Astrocyte (in vitro differentiated cells and primary cell): Measurements from ENCODE around the gene GTF2F2. TPM values are rescaled to one million over a fixed set of nuclear protein-coding genes. Genes with fewer than 3 reads are reported as not detected.

Experiments
- DNase-seq: peaks from one replicate; pipeline ENCODE4 v3.0.0-alpha.2; 2010; ENCODE audit warnings: low read depth
- FAIRE-seq: peaks from 2 replicates; lab custom pipeline; 2011; peaks lifted over from hg19 to GRCh38; lab: Jason Lieb, UNC
- H2AFZ ChIP-seq: 2 replicates; pipeline ENCODE4 v1.6.0; 2012; ENCODE audit warnings: low read depth, low read length, inconsistent platforms
- H3K27ac ChIP-seq: 2 replicates; pipeline ENCODE4 v1.5.1; 2011; ENCODE audit warnings: low read depth, low read length, inconsistent platforms
- H3K27me3 ChIP-seq: 2 replicates; pipeline ENCODE4 v1.6.0; 2011; ENCODE audit warnings: low read length, inconsistent platforms; ENCODE audit not compliant: insufficient read depth
- H3K36me3 ChIP-seq: 2 replicates; pipeline ENCODE4 v1.5.1; 2011; ENCODE audit warnings: low read length, inconsistent platforms; ENCODE audit not compliant: insufficient read depth
- H3K4me1 ChIP-seq: 2 replicates; pipeline ENCODE4 v1.5.1; 2011; ENCODE audit warnings: low read length, inconsistent platforms; ENCODE audit not compliant: insufficient read depth
- H3K4me2 ChIP-seq: 2 replicates; pipeline ENCODE4 v1.6.0; 2012; ENCODE audit warnings: low read length, inconsistent platforms
- H3K4me3 ChIP-seq: 2 replicates; pipeline ENCODE4 v1.5.1; 2011; ENCODE audit warnings: low read depth, mild to moderate bottlenecking, low read length, inconsistent platforms; ENCODE audit not compliant: insufficient read depth
- H3K79me2 ChIP-seq: 2 replicates; pipeline ENCODE4 v1.6.0; 2012; ENCODE audit warnings: mild to moderate bottlenecking, low read length, inconsistent platforms; ENCODE audit not compliant: insufficient read depth
- H3K9ac ChIP-seq: 2 replicates; pipeline ENCODE4 v1.6.0; 2012; ENCODE audit warnings: mild to moderate bottlenecking, low read length, inconsistent platforms
- H3K9me3 ChIP-seq: 2 replicates; pipeline ENCODE4 v1.5.1; 2012; ENCODE audit warnings: low read depth, mild to moderate bottlenecking, low read length, inconsistent platforms; ENCODE audit not compliant: insufficient read depth
- H4K20me1 ChIP-seq: 2 replicates; pipeline ENCODE4 v1.6.0; 2012; ENCODE audit warnings: low read length, inconsistent platforms; ENCODE audit not compliant: insufficient read depth
- H3K27ac Mint-ChIP-seq: one replicate; pipeline ENCODE4 v1.8.0; 2021; ENCODE audit warnings: mild to moderate bottlenecking, mixed read lengths; ENCODE audit not compliant: unreplicated experiment
- H3K27me3 Mint-ChIP-seq: one replicate; pipeline ENCODE4 v1.8.0; 2021; ENCODE audit warnings: low read depth, mixed read lengths; ENCODE audit not compliant: unreplicated experiment
- H3K36me3 Mint-ChIP-seq: one replicate; pipeline ENCODE4 v1.8.0; 2021; ENCODE audit warnings: low read depth, mixed read lengths; ENCODE audit not compliant: unreplicated experiment
- H3K4me1 Mint-ChIP-seq: one replicate; pipeline ENCODE4 v1.8.0; 2021; ENCODE audit warnings: low read depth, mixed read lengths; ENCODE audit not compliant: unreplicated experiment
- H3K4me3 Mint-ChIP-seq: one replicate; pipeline ENCODE4 v1.8.0; 2021; ENCODE audit warnings: mild to moderate bottlenecking, moderate library complexity, mixed read lengths; ENCODE audit not compliant: unreplicated experiment
- H3K9me3 Mint-ChIP-seq: one replicate; pipeline ENCODE4 v1.8.0; 2021; ENCODE audit warnings: mild to moderate bottlenecking, mixed read lengths; ENCODE audit not compliant: unreplicated experiment
- EZH2 ChIP-seq: IDR thresholded peaks from 2 replicates; pipeline ENCODE4 v1.6.1; 2012; ENCODE audit warnings: mild to moderate bottlenecking, low read length, inconsistent platforms; ENCODE audit not compliant: insufficient read depth
- total RNA-seq: library from RNA; stranded (reverse); gene quantifications from 2 replicates; pipeline ENCODE4 v1.2.1, GENCODE V29; 2021
- TF ChIP-seq, protein P1 (sequence below): IDR thresholded peaks from 2 replicates; pipeline ENCODE4 v1.5.1; 2011; ENCODE audit warnings: low read depth, mild to moderate bottlenecking, inconsistent platforms, low read length, moderate library complexity; ENCODE audit not compliant: insufficient read depth

Gene GTF2F2
- total RNA-seq, 1 donor from 2014 or later = 27.8 TPM

DNA sequence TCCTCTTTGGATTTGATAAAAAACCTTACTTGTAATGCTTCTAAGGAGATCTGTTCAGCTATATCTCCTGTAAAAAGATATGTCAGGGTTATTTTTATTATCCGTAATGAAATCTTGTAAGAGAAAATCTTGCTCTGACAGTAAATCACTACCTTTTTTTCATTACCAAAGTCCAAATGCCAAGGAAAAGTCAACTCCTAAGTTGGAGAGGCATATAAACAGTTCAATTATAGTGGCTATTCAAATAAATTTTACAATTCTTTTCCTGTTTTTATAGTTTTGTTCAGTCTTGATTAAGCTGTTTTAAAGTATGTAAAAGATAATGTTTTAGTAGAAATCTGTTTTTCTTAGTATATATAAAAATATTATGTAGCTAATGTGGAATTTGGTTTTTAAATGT, 71.6 kb downstream of the GTF2F2 start:
- no peaks in the 10 kb centered on the region for H4K20me1 ChIP-seq
- Mint-ChIP-seq H3K27ac (no peak overlapping the region), H3K4me3 (no peak overlapping the region), H3K27me3 (no peaks in the 10 kb centered on the region), H3K9me3 (no peaks in the 10 kb centered on the region), H3K36me3 (peaks cover 7% of the 10 kb centered on the region), H3K4me1 (peaks cover 33% of the 10 kb centered on the region)
- no peaks in the 10 kb centered on the region for H3K36me3 ChIP-seq
- H3K4me1 ChIP-seq = peaks cover 22% of the 10 kb centered on the region
- H3K27ac ChIP-seq = no peak overlapping the region
- DNase-seq (no peak), FAIRE-seq (no peak)
- peaks cover 30% of the 10 kb centered on the region for H3K79me2 ChIP-seq
- no peak overlapping the region for H3K4me2 ChIP-seq
- no peak overlapping the region for H2AFZ ChIP-seq
- H3K9ac ChIP-seq = no peak overlapping the region
- no peaks in the 10 kb centered on the region for H3K9me3 ChIP-seq
- TF ChIP-seq EZH2 = no peak
- TF ChIP-seq, protein P1, sequence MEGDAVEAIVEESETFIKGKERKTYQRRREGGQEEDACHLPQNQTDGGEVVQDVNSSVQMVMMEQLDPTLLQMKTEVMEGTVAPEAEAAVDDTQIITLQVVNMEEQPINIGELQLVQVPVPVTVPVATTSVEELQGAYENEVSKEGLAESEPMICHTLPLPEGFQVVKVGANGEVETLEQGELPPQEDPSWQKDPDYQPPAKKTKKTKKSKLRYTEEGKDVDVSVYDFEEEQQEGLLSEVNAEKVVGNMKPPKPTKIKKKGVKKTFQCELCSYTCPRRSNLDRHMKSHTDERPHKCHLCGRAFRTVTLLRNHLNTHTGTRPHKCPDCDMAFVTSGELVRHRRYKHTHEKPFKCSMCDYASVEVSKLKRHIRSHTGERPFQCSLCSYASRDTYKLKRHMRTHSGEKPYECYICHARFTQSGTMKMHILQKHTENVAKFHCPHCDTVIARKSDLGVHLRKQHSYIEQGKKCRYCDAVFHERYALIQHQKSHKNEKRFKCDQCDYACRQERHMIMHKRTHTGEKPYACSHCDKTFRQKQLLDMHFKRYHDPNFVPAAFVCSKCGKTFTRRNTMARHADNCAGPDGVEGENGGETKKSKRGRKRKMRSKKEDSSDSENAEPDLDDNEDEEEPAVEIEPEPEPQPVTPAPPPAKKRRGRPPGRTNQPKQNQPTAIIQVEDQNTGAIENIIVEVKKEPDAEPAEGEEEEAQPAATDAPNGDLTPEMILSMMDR = no peak
- H3K27me3 ChIP-seq = no peaks in the 10 kb centered on the region
- H3K4me3 ChIP-seq = no peak overlapping the region

DNA sequence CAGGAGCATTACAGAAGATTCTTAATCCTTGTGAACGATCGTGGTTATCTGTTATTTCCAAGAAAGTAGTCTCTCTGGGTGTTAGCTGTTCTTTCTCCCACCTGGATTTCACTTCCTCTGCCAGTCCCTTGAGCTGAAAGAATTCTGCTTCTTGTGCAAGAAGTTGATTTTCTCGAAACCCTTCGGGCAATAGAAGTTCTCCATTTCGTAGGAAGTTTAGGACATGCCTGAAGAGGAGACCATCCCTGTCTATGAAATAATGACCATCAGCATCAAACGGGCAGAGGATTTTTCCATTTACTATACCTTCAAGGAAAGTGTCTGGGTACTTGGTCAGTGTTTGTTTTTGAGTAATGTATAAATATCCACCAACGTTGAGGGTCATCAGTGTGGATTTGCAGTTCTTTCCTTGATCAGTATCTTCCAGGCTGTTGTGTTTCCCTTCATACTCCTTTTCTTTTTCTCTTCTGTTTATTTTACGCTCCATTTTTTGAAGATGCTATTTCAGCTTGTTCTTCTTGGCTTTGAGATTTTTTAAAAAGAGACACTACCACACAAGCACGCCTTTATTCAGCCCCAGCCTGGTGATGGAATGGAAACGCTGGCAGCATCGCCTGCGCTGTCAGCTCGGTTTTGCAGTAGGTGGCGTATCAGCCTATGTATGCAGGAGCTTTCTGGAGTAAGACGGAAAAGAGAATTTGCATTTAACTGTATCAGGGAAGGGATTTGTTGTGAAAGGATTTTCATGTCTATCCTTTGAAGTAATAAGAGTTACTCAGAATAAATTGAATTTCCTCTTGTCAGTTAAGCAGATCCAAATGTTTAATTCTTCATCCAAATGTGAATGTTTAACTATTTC, 74.0 kb downstream of the GTF2F2 start:
- TF ChIP-seq, protein P1 = peak; percentile 47
- TF ChIP-seq EZH2 = no peak
- no peak overlapping the region for H2AFZ ChIP-seq
- peak; percentile 47 for FAIRE-seq
- no peaks in the 10 kb centered on the region for H3K27me3 ChIP-seq
- Mint-ChIP-seq H3K9me3 (no peaks in the 10 kb centered on the region), H3K36me3 (peaks cover 2% of the 10 kb centered on the region), H3K4me1 (peaks cover 39% of the 10 kb centered on the region), H3K4me3 (no peak overlapping the region), H3K27ac (peak overlapping the region; percentile 63), H3K27me3 (no peaks in the 10 kb centered on the region)
- H4K20me1 ChIP-seq = no peaks in the 10 kb centered on the region
- H3K4me3 ChIP-seq = no peak overlapping the region
- H3K4me1 ChIP-seq = peaks cover 23% of the 10 kb centered on the region
- peak overlapping the region; percentile 14 for H3K9ac ChIP-seq
- peak; percentile 63 for DNase-seq
- H3K79me2 ChIP-seq = peaks cover 39% of the 10 kb centered on the region
- no peaks in the 10 kb centered on the region for H3K36me3 ChIP-seq
- no peaks in the 10 kb centered on the region for H3K9me3 ChIP-seq
- no peak overlapping the region for H3K27ac ChIP-seq
- peak overlapping the region; percentile 1 for H3K4me2 ChIP-seq

DNA sequence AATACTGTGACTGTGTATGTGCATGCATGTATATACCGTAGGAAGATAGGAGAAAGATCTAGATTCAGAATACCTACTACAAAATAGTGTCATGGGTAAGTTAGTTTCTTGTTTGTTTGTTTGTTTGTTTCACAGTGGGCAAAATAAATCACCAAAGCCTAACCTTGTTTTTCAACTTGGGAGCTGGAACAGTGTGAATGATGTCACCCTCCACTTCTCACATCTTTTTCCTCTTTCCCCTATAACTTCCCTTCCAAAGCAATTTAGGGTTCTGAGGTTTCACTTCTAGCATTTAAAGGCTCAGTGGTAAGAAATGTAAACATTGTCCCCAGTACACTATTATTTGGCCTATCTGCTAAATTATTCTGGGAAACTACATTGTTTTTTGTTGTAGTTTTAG, 75.1 kb downstream of the GTF2F2 start:
- peaks cover 23% of the 10 kb centered on the region for H3K4me1 ChIP-seq
- no peak overlapping the region for H3K4me3 ChIP-seq
- H3K4me2 ChIP-seq = peak overlapping the region; percentile 6
- no peak for TF ChIP-seq EZH2
- TF ChIP-seq, protein P1 = no peak
- Mint-ChIP-seq H3K9me3 (no peaks in the 10 kb centered on the region), H3K36me3 (peaks cover 2% of the 10 kb centered on the region), H3K27ac (peak overlapping the region; percentile 90), H3K4me3 (no peak overlapping the region), H3K4me1 (peaks cover 40% of the 10 kb centered on the region), H3K27me3 (no peaks in the 10 kb centered on the region)
- peaks cover 43% of the 10 kb centered on the region for H3K79me2 ChIP-seq
- H4K20me1 ChIP-seq = no peaks in the 10 kb centered on the region
- FAIRE-seq (peak; percentile 43), DNase-seq (no peak)
- H3K27me3 ChIP-seq = no peaks in the 10 kb centered on the region
- peak overlapping the region; percentile 55 for H3K27ac ChIP-seq
- no peaks in the 10 kb centered on the region for H3K36me3 ChIP-seq
- no peak overlapping the region for H3K9ac ChIP-seq
- H3K9me3 ChIP-seq = no peaks in the 10 kb centered on the region
- H2AFZ ChIP-seq = no peak overlapping the region
